Spleen (tissue), 11 donors: Measurements from ENCODE around the gene FAM50A. TPM values are rescaled to one million over a fixed set of nuclear protein-coding genes. Genes with fewer than 3 reads are reported as not detected.

Source experiments
- DNase-seq: peaks from one replicate; pipeline ENCODE4 v3.0.0-alpha.2; 2020
- H3K27ac ChIP-seq, 8 donors: fragments of 200-600 bp; sonication (generic) in 7 of 8; 1 replicate in 4 of 8; 2 replicates in 4 of 8; pipeline versions ENCODE4 v1.5.0 to v1.8.0; 2016 to 2021; ENCODE audit warnings: inconsistent platforms in 4 of 8, mild to moderate bottlenecking in 4 of 8, moderate library complexity in 1 of 8
- H3K27me3 ChIP-seq, 7 donors: fragments of 200-600 bp; sonication (generic) in 6 of 7; replicated peaks in 1 of 7; 1 replicate in 4 of 7; 2 replicates in 3 of 7; pipeline versions ENCODE4 v1.5.0 to v1.8.0; 2016 to 2021; ENCODE audit warnings: inconsistent platforms in 3 of 7, mild to moderate bottlenecking in 1 of 7
- H3K36me3 ChIP-seq, 6 donors: fragments of 200-600 bp; sonication (generic) in 5 of 6; 1 replicate in 4 of 6; 2 replicates in 2 of 6; pipeline versions ENCODE4 v1.5.0 to v1.8.0; 2016 to 2021; ENCODE audit warnings: inconsistent platforms in 2 of 6
- H3K4me1 ChIP-seq, 6 donors: fragments of 200-600 bp; sonication (generic) in 5 of 6; 1 replicate in 3 of 6; 2 replicates in 3 of 6; pipeline versions ENCODE4 v1.5.0 to v1.8.0; 2016 to 2021; ENCODE audit warnings: inconsistent platforms in 3 of 6
- H3K4me3 ChIP-seq, 8 donors: fragments of 200-600 bp; sonication (generic) in 7 of 8; 1 replicate in 4 of 8; 2 replicates in 4 of 8; pipeline versions ENCODE4 v1.5.0 to v1.8.0; 2016 to 2021; ENCODE audit warnings: inconsistent platforms in 4 of 8, mild to moderate bottlenecking in 4 of 8, moderate library complexity in 2 of 8
- H3K9me3 ChIP-seq, 8 donors: fragments of 200-600 bp; sonication (generic) in 7 of 8; 1 replicate in 4 of 8; 2 replicates in 4 of 8; pipeline versions ENCODE4 v1.5.0 to v1.8.0; 2016 to 2021; ENCODE audit warnings: inconsistent platforms in 4 of 8
- POLR2A ChIP-seq, 3 donors: fragments of 450-650 bp; IDR thresholded peaks; one replicate each; pipeline ENCODE4 v1.5.1; 2017; ENCODE audit warnings: antibody characterized with exemption in 3 of 3, mild to moderate bottlenecking in 1 of 3
- POLR2AphosphoS5 ChIP-seq, 3 donors: sonication (generic); formaldehyde crosslinking; IDR thresholded peaks; one replicate each; pipeline ENCODE4 v1.5.1; 2017; ENCODE audit warnings: antibody characterized with exemption in 3 of 3
- WGBS, 5 donors: extraction: QIAGEN DNeasy Blood & Tissue Kit in 3 of 5; methylation state at CpG; one replicate each; pipeline versions ENCODE4 v1.1.5 to v1.1.7; 2013 to 2018; 5-methylcytosine and 5-hydroxymethylcytosine counted together
- intact Hi-C: fragments of 100-400 bp; cut with DNase I; formaldehyde crosslinking; loops from one replicate; pipeline ENCODE4 v1.15.0; 2023; ENCODE audit warnings: low total_unique reads
- polyA plus RNA-seq, 3 donors: library from polyadenylated mRNA; stranded (reverse); fragments of 200-250 nt; gene quantifications; one replicate each; pipeline ENCODE4 v1.2.1, GENCODE V29; 2013
- total RNA-seq, 7 donors: library from RNA; depleted of rRNA in 3 of 7; stranded (reverse); fragments of >200 nt in 3 of 7; fragmentation: NEBNext Ultra II Directional in 4 of 7; extraction: Animal tissue kit (Norgen Biotek cat#: 25700) in 4 of 7; gene quantifications; one replicate each; pipeline versions ENCODE4 v1.1.0 to v1.2.1, GENCODE V29; 2016 to 2021
- TF ChIP-seq, protein P1 (sequence below), 11 experiments: fragments of 200-600 bp in 7 of 11; fragments of 450-650 bp in 4 of 11; sonication (generic) in 4 of 11; IDR thresholded peaks in 8 of 11; conservative IDR thresholded peaks in 3 of 11; 1 replicate in 7 of 11; 2 replicates in 4 of 11; pipeline versions ENCODE4 v1.4.0 to v1.8.0; 2016 to 2021; ENCODE audit warnings: antibody characterized with exemption in 11 of 11, inconsistent platforms in 4 of 11, mild to moderate bottlenecking in 1 of 11
- donor health status: healthy with polysubstance abuse.
- donor health status: DM: no; HTN: no; CAD: no; lungs with moderate emphysema.
- donor health status: DM: no; HTN: no; CAD: no.
- donor health status: Bipolar disorder and iron deficiency.
- donor health status: healthy.
- donor health status: DM: no; HTN: no; CAD: no.
- donor health status: DM: yes; HTN: yes; CAD: no.

FAM50A gene
- total and polyA plus RNA-seq, 10 donors, result 30.3 to 123 (median 47.9) TPM

DNA sequence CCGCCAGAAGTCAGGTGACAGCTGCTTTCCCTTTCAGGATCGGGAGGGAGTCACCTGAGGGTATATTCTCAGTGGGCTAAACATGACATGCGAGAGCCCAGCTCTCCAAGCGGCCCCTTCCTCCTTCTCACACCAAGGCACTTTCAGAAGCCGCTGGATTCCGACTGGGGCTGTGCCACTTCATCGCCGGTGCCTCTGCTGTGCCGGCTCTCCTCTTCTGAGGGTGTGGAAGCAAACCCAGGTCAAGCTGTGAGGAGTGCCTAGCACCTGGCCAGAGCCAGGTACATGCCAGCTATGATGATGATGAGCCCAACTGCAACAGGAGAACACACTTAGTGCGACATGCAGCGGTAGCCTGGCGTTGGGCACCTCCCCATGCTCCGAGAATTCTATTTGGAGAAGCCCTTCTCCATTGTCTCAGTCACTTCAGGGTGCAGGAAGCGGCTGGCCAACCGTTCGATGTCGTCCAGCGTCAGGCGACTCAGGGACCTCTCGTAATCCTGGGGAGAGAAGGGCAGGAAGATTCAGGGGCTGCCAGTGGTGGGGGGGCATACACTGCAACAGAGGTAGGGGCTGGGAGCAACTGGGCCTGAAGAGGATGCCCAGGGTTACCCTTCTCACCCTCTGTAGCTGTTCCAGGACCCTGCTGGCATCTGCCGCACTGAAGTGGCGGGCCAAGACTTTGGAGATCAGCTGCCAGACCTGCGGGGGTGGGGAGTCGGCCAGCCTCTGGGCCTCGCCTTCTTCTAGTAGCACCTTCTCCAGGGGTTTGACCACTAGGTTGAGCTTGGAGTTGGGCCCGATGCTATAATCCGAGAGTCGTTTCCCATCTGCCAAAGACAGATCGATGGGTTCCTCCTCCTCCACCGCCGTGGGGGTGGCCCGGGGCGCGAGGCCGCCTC, 41.5 kb downstream of the FAM50A start:
- Histone ChIP-seq H3K9me3 (no peaks in the 10 kb centered on the region), H3K4me3 (peak overlapping the region; percentile 62 to 91 (median 72)), H3K36me3 (peaks cover 0 to 36% (median 0%) of the 10 kb centered on the region in 6 donors), H3K4me1 (peaks cover 0 to 56% (median 39%) of the 10 kb centered on the region in 6 donors), H3K27ac (peak overlapping the region; percentile 63 to 92 (median 86)), H3K27me3 (no peaks in the 10 kb centered on the region)
- TF ChIP-seq POLR2AphosphoS5 (IDR thresholded peaks at IDR 0.05) (no peak), POLR2A (IDR thresholded peaks at IDR 0.05) (no peak)
- TF ChIP-seq, protein P1, sequence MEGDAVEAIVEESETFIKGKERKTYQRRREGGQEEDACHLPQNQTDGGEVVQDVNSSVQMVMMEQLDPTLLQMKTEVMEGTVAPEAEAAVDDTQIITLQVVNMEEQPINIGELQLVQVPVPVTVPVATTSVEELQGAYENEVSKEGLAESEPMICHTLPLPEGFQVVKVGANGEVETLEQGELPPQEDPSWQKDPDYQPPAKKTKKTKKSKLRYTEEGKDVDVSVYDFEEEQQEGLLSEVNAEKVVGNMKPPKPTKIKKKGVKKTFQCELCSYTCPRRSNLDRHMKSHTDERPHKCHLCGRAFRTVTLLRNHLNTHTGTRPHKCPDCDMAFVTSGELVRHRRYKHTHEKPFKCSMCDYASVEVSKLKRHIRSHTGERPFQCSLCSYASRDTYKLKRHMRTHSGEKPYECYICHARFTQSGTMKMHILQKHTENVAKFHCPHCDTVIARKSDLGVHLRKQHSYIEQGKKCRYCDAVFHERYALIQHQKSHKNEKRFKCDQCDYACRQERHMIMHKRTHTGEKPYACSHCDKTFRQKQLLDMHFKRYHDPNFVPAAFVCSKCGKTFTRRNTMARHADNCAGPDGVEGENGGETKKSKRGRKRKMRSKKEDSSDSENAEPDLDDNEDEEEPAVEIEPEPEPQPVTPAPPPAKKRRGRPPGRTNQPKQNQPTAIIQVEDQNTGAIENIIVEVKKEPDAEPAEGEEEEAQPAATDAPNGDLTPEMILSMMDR (IDR thresholded peaks at IDR 0.05 in 8 of 11, conservative IDR thresholded peaks at IDR 0.05 in 3 of 11), result no peak
- DNase-seq, result peak; percentile 72
- 46 to 92% (median 62%) methylated on average over 2 to 35 of the region's 35 CpGs for WGBS, 5 donors
- intact Hi-C loops, result no loop called here

DNA sequence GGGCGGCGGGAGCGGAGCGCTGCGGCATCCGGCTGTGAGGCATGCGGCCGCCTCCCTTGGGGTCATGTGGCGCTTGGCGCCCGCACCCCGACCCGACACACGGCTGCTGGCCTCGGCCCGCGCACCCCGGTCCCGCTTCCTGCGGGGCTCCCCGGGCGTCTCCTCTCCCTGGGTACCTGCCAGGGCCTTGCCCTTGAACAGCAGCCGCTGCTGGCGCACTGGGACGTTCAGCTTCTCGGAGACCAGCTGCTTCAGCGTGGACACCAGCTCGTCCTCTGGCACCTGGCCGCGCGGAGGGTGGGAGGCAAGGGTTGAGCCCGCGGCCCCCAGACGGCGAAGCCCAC, 42.1 kb downstream of the FAM50A start:
- H3K27me3 ChIP-seq, result no peaks in the 10 kb centered on the region
- peak overlapping the region; percentile 63 to 92 (median 86) for H3K27ac ChIP-seq
- intact Hi-C loops, result no loop called here
- DNase-seq, result peak; percentile 87
- no peaks in the 10 kb centered on the region for H3K9me3 ChIP-seq
- H3K4me3 ChIP-seq, result peak overlapping the region; percentile 62 to 91 (median 72)
- TF ChIP-seq, protein P1 (IDR thresholded peaks at IDR 0.05 in 8 of 11, conservative IDR thresholded peaks at IDR 0.05 in 3 of 11), result no peak
- peak in 2 of 3 donors; percentile 18 to 56 for TF ChIP-seq POLR2AphosphoS5 (IDR thresholded peaks at IDR 0.05)
- TF ChIP-seq POLR2A (IDR thresholded peaks at IDR 0.05), result no peak
- peaks cover 0 to 57% (median 39%) of the 10 kb centered on the region in 6 donors for H3K4me1 ChIP-seq
- peaks cover 0 to 36% (median 0%) of the 10 kb centered on the region in 6 donors for H3K36me3 ChIP-seq
- WGBS, 5 donors, result 0 to 57% (median 18%) methylated on average over 2 to 35 of the region's 35 CpGs; no CpG with 5 or more reads in 1 of the 5 donors

DNA sequence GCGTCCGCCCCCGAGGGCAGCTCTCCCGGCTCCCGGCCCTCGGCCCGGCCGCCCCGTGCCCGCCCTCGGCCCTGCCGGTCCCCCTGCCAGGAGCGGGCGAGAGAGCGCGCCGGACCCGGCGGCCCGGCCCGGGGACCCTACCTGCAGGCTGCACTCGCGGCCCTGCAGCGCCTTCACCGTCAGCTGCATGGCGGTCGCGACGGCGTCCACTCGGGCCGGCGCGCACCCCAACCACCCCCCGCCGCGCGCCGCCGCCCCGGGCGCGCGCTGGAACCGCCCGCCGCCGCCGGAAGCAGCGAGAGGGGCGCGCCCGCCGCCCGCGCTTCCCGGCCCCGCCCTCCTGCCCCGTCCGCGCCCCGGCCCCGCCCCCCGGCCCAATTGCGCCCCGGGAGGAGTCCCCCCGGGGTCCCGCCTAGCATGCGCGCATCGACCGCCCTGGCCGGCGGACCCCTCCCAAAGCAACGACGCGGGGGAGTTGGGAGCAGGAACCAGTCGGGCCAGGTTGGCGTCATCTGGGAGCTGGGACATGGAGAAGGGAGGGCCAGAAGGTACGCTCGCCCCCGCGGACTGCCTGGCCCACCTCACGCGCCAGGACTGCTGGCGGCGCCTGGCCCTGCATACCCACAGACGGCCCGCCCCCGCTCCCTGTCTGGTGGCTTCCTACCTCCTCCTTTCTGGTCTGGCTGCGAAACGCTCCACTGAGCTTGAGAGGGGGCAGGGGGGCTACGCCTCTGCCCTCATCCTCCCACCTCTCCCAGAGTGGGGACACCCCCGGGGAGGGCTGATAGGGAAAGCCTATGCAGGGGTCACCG, 42.7 kb downstream of the FAM50A start, which contains the start of gene UBL4A:
UBL4A (minus strand) TSS at position 220 of the 812 bp plus-strand sequence; CDS start at position 189, 31 bp downstream.
- peak; percentile 88 for DNase-seq
- intact Hi-C loops, result no loop called here
- Histone ChIP-seq H3K9me3 (no peaks in the 10 kb centered on the region), H3K36me3 (peaks cover 0 to 36% (median 0%) of the 10 kb centered on the region in 6 donors), H3K4me3 (peak within 1 kb of the TSS; percentile 62 to 91 (median 72)), H3K27me3 (no peaks in the 10 kb centered on the region), H3K27ac (peak within 1 kb of the TSS; percentile 65 to 92 (median 86)), H3K4me1 (peaks cover 0 to 63% (median 39%) of the 10 kb centered on the region in 6 donors)
- 1 to 54% (median 5%) methylated on average over 3 to 95 of the region's 95 CpGs for WGBS, 5 donors
- TF ChIP-seq POLR2A (IDR thresholded peaks at IDR 0.05) (no peak), POLR2AphosphoS5 (IDR thresholded peaks at IDR 0.05) (peak; percentile 47 to 64 (median 51))
- TF ChIP-seq, protein P1 (IDR thresholded peaks at IDR 0.05 in 8 of 11, conservative IDR thresholded peaks at IDR 0.05 in 3 of 11), result no peak
